M059J (cell line): ENCODE results near the gene NT5C2. TPM values are rescaled to one million over a fixed set of nuclear protein-coding genes. Genes with fewer than 3 reads are reported as not detected.
A peak's percentile ranks its signal among the peaks of the same experiment; 100 is the strongest.
"Not testable (repeated sequence)": the region's sequence is repeated elsewhere in the genome, so short reads cannot be mapped to it uniquely, and the experiment has no call there.

Experiments
- DNase-seq: peaks from one replicate; pipeline ENCODE4 v3.0.0-alpha.2; 2012; ENCODE audit warnings: low read depth
- total RNA-seq: library from RNA; depleted of rRNA; stranded (reverse); fragments of >200 nt; shearing (Covaris generic); gene quantifications from 2 replicates; pipeline ENCODE4 v1.2.3, GENCODE V29; 2014

Gene NT5C2
- total RNA-seq, 1 experiment from 2014 or later, result 71.4 TPM

DNA sequence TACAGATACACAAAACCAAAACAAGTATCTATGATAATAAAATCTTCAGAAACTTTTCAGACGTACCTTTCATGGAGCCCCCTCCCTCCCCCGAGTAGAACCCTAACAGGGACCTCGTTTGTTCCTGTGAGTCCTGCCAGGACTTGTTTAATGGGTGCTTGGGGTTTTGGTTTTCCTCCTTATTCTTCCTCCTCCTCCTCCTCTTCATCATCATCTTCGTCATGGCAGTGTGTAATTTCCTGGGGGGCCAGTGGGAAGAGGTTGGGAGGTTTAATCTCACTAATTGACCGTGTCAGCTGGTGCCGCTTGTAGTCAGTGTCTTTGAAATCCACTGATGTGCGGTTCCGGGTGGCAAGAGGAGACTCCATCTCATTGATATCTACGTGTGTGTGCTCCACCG, 103.6 kb downstream of the NT5C2 start:
- no peak for DNase-seq

DNA sequence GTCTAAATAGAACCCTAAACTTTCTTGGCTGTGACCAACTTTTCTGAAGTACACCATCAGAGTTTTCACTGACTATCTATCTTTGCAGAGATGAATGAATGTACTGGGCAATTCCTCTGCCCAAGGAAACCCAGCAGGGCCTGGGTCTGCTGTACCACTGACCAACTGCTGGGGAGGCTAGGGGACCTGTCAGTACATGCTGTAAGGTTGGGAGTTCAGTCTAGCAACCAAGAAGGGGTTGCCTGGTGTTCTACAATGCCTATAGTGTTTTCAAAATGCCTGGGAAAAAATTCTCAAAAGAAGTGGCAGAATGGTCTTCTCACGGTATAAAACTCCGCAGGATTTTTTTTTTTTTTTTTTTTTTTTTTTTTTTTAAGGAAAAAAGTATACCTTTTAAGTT, 106.3 kb downstream of the NT5C2 start:
- no peak for DNase-seq

DNA sequence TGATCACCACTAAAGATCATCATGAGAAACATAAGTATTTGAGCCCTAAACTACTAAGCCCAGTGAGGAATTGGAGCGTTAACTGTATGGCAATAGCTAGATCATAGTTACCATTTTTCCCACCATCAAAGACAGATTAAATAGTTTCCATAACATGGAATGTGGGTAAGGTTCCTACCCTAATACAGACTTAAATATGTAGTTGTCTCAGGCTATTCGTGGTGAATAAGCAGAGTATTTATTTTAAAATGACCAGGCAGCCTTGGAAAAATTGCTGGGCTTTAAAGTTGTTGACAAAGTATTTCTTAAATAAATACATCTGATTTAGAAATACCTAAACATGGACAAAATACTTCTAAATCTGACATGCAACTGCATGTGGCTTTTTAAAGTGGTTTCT, 106.8 kb downstream of the NT5C2 start:
- no peak for DNase-seq

DNA sequence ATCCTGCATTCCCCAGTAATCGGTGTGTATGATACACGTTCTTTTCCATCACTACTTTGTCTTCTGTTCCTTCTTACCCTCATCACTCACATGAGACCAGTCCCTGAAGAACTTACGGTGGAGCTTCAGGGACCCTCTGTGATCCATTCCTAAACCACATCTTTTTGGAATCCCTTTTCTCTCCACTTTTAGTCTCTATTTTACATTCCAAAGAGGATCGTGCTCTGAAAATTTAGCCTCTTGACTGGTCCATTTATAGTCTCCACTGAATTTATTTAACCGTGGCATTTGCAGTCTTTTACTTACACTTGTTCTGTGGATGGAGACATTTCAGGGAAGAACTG, 109.1 kb downstream of the NT5C2 start:
- no peak for DNase-seq

DNA sequence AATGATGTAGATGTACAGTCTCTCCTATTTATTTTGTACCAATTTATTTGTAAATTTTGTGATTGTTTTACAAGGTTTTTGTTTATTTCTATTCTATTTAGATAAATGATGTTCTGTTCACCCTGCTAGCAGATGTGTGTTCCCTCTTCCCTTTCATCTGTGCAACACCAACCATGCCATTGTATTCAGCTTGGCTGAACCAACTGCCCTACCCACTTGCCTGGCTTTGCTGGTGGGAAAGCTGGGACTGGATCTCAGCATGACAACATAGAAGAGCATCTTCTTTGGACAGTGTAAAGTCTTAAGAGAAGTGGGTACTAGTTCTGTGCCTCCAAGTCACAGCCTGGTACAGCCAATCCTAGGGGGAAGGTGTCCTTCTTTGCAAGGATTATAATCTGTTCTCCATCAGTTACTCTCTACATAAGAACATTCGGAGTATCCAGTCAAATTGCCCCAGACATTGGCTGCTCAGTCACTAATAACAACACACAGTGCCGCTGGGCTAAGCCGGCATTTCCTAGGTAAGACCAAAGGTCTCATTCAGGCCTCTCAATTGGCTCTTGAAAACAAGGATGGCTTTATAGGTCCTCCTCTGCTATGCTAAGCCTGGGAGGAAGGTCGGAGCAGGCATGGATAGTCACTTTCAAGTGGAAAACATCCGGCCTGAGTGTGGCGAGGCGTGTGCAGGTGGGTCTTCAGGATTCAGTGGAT, 109.7 kb downstream of the NT5C2 start:
- DNase-seq, result no peak

DNA sequence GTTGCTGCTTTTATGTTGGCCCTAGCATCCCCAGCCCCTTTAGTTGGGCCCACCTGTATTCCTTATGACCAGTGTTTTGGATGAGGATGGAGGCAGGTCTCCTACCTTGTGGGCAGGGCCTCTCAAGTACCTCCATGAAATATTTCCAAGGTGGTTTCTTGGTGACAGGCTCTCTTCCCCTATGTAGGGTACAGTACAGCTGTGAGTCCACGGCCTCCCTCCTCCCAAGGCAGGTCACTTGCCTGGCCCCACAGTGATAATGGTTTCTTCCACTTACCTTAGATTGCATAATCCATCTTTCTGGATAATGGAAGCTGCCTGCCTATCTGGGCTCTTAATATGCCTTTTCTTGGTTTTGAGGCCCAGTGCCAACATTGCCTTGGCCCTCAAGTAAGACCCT, 110.4 kb downstream of the NT5C2 start:
- no peak for DNase-seq

DNA sequence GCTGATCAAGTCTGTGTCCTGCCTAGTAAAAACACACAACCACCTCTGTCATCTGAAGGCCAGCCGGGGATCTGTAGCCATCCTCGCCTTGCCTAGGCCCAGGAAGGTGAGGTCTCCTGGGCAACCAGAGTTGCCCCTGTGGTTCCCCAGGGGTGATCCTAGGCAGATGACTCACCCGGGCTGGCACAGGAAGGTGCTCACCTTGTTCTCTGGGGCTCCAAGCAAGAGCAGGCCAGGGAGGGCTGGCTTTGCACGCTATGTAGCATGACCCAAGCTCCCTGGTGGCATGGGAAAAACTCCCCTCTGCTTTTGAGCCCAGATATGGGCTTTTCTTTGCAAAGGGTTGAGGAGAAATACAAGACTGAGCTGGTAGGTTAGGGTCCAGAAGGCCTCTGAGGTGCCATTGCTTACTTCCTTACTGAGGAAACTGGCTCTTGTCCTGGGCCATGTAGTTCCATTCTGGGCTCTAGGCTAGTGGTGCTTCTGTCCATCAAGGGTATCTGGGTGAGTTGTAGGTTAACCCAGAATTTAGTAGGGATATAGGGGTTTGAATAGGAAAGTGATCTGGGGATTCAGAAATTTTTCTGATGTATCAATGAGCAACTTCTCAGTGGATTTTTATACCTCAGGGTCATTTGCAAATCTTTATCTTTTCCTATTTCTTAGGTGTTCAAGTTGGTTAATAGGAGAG, 112.0 kb downstream of the NT5C2 start:
- DNase-seq, result peak; percentile 28

DNA sequence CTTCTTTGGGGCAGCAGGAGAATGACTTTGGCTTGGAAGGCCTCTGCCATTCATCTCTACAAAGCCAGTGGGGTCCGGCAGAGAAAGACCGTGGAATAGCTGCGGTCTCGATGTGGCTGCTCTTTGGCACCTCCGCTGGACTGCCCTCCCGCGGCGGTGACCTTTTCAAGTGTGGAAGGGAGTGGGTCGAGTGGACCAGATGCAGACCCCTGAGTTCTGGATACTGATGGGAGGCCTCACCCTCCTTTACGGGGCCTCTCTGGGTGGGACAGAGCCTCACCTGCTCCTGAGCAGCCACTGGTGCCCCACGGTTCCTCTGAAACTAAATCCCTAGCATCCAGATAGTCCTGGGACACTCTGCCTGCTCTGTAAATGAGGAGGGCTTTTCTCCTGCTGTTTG, 113.1 kb downstream of the NT5C2 start:
- no peak for DNase-seq

DNA sequence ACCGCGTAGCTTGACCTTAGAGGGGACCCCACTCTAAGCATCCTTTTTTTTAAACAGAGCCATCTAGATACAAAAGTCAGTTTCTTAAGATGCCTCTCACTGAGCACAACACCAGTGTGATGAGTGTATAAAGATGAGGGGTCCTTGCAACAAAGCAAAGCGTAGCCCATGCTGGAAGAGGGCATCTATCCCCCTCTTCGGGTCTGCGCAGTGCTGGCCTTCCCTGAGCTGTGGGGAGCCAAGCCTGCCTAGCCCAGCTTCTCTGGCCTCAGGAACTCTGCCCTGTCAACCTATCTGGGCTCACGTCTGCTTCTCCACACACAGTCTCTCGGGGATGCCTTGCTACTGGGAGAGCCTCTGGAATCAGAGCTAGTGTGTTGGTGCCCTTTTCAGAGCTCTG, 114.0 kb downstream of the NT5C2 start:
- DNase-seq, result no peak

DNA sequence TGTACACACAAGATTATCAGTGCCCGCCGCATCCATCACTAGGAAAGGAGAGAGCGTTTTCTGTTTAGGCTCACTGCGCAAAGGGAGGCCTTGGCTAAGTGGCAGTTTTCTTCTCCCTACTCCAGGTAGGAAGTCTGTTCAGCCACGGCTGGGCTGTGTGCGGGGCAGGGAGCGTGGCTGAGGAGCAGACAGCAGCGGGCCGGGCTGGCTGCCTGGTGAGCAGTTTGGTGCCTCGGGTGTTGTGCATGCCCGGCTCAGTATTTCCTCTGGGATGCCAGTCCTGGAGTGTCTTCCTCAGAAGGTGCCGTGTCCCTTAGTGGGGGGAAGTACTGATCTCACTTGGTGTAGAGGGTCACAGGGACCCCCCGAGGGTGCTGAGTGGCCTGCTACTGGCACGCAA, 114.4 kb downstream of the NT5C2 start:
- no peak for DNase-seq

DNA sequence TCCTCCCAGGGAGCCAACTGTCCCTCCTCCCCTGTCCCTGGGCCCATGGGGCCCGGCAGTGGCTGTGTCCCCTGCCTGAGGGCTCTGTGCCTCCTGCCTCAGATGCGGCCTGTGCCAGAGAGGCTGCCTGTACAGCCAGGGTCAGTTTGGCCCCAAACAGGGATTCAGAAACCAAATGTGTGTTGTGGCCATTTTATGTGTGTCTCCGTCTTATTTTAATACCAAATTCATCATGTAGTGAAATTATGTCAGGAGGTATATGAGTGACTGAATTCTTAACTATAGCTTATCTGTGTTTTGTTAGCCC, 114.8 kb downstream of the NT5C2 start:
- DNase-seq, result no peak

DNA sequence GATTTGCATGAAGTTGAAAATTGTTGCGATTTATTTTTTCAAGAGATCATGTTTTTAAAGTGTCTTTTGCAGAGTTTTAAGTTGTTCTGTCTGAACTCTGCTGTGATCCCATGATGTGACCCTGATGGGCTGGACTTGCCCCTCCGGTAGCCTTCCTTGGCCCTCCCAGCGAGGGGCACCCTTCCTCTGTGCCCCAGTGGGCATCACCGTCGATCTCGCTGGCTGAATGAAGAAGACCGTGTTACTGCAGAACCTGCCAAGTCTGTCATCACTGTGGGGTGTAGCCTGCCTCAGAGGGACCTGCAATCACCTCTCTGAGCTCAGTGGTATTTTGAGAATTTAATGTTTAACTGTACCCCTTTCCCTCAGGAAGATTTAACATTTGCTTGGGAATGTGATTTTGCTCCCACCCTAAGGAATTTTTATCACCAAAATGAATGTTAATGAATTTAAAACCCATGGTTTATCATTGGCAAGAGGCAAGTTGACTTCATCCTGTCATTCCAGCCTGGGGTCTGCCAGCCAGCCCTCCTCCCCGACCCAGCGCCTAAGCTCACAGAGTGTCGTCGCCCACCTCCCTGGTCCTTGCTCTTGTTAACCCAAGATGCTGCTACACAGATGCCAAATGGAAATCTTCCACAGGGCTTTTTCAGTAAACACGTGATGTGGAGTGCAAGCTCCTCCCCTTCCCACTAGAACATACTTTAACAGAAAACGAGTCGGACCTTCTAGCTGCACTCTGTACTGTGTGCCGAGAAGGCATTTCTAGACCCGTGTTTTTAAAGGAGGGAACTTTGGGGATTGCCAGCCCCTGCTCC, 115.4 kb downstream of the NT5C2 start:
- DNase-seq, result no peak

DNA sequence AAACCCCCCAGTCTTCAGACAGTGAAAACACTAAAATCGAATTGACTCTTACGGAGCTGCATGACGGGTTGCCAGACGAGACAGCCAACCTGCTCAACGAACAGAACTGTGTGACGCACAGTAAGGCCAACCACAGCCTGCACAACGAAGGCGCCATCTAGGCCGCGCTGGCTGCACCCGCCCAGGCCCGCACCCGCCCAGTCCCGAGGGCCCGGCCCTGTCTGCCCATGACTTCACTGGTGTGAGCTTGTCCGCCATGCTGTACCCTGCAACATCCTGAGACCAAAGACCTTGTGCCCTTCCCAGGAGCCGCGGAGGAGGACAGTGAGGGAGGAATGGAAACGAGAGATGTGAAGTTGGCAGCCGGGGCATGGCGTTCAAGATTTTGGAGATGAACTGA, 116.1 kb downstream of the NT5C2 start:
- DNase-seq, result no peak

DNA sequence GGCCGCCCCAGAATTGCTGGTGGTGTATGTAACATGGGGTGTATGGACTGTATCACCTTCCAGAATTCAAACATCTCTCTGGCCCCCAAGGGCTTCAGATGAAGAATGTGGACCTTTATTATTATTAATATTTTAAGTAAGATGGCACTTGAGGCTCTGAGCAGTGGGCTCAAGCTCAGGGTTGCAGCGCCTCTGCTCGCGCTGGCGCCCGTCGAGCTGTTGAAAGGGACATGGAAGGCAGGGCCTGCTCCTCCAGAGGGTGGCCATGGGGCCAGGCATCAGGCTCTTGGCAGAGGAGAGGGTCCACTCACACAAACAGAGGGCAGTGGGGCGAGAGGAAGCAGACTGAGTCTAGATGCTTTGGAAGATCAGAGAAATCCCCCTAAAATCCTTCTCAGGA, 120.2 kb downstream of the NT5C2 start:
- no peak for DNase-seq

DNA sequence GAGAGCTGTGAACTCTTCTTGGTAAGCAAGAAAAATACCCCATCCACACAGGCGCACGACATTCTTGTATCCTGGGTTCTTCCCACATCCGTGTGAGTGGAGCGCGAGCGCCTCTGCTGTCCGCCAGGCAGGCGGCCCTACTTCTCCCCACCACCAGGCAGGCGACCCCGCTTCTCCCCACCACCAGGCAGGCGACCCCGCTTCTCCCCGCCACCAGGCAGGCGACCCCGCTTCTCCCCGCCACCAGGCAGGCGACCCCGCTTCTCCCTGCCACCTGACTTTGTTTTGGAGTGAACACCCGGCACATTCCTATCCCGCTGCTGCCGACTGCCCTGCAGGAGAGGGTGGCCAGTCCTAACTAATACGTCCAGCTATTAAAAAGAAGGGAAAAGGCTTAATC, 120.8 kb downstream of the NT5C2 start:
- DNase-seq, result no peak

DNA sequence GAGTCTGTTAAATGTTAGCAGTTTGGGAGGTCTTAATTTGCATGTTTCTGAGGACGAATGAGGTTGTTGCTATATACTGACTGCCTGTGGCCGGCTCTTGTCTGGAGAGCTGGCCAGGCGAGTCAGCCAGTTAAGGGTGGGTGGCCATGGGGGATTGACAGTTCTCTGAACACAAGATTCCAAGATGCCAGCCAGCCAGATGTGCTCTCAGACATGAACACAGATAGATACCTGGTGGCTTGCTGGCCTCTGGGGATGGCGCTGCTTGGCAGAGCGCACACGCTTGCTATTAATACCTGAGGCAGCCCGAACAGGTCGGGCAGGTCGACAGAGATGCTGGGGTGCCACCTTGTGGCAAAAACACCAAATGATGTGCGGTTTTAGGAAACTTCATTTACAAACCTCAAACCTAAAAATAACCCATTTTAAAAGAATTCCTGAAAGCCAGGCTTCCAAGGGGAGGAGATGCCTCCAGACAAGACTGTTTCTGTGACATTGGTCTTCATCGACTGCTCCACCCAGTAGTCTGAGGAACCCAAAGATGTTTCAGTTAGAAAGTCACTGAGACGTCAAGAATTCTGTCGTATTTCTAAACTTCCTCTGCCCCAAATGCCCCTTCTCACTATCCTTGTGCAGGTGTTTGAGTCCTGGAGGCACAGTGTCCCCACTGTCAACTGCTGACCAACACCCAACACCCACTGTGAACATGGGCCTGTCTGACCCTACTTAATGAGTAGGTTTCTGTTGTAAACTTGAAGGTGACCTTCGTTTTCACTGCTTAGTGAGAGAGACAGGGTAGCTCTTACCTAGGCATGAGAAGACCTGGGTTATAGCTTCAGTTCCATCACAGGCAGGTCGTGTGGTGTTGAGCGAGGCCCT, 123.4 kb downstream of the NT5C2 start:
- DNase-seq, result peak; percentile 48

DNA sequence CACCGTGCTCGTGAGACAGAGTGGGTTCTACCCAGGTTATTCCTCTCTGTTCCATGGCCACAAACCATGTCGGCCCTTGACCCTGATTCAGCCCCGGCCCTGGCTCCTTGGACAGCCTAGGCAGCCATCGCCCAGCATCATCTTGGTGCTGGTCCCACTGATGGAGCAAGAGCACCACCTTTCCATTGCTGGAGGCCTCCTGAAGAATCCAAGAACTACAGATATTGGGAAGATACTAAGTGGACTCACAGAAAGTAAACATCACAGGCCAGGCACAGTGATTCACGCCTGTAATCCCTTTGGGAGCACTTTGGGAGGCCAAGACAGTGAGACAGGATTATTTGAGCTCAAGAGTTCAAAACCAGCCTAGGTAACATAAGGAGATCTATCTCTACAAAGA, 125.1 kb downstream of the NT5C2 start:
- DNase-seq, result no peak

DNA sequence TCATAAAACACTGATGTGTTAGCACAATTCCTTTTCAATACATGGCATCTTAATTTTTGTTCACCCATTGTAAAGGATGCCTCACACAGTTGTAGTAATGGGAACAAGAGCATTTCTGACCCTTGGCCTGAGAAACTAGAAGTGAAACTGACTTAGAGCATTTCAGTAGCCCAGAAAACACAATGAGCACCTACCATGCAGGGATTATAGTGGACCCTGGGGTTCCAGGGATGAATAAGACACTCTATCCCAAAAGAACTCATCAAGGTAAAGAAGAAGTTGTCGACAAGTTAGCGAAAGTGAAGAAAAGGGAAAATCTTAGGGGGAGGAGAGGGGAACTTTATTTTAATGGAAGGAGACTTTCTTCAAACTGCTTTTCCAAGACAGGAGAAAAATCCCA, 125.6 kb downstream of the NT5C2 start:
- DNase-seq, result no peak

DNA sequence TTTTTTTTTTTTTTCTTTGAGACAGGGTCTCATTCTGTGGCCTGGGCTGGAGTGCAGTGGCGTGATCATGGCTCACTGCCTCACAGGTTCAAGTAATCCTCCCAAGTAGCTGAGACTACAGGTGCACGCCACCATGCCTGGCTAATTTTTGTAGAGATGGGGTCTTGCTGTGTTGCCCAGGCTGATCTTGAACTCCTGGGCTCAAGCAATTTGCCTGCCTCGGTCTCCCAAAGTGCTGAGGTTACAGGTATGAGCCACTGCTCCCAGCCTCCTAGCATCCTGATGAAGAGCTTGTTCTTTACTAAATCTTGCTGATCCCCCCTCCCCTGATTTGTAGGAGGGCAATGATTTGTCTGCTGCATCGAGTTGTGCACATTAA, 126.0 kb downstream of the NT5C2 start:
- DNase-seq, result not testable (repeated sequence)

DNA sequence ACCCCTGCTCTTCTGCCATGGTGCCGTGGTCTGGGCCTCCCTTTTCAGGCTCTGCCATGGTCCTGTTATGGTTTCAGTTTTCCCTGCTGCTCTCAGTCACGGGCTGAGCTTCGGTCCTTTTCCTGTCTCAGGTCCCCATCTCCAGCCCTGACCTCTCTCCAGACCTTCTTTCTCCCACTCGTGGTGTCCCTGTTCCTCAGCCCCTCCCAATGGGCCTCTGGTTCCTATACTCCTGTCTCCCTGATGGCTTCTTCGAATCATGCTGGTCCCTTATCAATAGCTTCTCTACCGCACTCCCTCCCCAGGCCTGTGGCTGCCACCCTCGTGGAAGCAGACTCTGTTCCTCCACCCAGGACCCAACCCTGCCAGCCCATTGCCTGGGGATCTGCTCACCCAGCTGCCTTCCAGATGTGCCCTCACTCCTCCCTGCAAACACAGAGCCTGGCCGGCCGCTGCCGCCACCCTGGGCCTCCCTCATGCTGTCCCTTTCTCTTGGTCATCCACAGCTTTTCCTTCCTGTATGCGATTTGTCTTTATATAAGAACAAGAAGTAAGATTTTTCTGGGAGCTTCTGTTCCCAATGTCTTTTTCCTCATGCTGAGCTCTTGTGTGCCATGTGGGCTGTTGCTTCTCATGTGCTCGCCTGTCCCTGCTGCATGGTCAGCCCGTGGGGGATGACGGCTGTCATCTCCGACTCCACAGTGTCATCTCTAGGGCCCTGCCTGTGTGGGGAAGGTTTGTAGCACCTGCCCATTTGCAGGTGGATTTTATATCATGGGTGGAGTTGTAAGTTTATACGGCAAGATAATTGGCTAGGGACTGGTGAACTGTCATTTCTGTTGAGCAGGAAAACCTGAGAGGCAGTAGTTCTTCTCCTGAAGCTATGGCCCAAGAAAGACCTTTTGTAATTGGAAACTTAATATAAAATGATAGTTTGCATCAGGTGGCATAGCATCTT, 126.7 kb downstream of the NT5C2 start:
- DNase-seq, result no peak

DNA sequence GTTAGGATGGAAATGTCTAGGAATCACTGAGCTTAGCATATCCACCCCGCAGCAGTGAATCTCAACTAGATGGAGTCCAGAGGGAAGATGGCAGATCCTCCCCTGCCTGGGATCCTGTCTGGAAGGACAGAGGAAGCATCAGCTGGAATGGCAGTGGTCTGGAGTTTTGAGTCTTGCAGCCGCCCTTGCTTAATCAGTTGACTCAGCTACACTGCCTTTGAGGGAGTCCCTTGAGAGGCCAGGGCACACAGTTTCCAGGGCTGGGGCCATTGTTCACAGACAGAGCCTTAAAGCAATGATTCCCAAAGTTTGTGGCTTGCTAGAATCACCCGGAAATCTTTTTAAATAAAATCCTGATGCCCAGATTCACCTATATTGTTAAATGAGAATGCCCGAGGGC, 128.1 kb downstream of the NT5C2 start:
- no peak for DNase-seq
